Glomerular endothelial cell (primary cell): ENCODE measurements around the gene OR51B2. TPM values are rescaled to one million over a fixed set of nuclear protein-coding genes. Genes with fewer than 3 reads are reported as not detected.
A peak's percentile ranks its signal among the peaks of the same experiment; 100 is the strongest.
"Not testable (repeated sequence)": the region's sequence is repeated elsewhere in the genome, so short reads cannot be mapped to it uniquely, and the experiment has no call there.

ENCODE experiments used
- DNase-seq: peaks from one replicate; pipeline ENCODE4 v3.0.0-alpha.2; 2011; ENCODE audit warnings: low read depth, low spot score; ENCODE audit errors: extremely low read depth
- total RNA-seq: library from RNA; depleted of rRNA; stranded (reverse); fragments of >200 nt; gene quantifications from 2 replicates; pipeline ENCODE4 v1.2.3, GENCODE V29; 2015

OR51B2 gene, protein sequence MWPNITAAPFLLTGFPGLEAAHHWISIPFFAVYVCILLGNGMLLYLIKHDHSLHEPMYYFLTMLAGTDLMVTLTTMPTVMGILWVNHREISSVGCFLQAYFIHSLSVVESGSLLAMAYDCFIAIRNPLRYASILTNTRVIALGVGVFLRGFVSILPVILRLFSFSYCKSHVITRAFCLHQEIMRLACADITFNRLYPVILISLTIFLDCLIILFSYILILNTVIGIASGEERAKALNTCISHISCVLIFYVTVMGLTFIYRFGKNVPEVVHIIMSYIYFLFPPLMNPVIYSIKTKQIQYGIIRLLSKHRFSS
- not detected in 2 replicates for total RNA-seq

DNA sequence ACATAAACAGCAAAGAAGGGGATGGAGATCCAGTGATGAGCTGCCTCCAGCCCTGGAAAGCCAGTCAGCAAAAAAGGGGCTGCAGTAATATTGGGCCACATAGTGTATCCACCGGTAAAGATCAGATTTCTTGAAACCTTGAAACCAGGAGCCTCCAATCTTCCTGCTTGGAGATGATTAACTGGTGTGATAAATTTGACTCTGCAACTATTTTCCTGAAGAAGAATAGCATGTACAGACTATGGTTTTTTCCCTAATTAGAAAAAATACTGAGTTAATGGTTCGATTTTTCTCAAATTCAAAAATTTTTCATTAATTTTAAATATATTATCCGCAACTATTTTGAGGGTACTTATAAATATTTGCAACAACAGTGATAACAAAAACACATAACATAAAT lies at the start of gene OR51B2:
OR51B2 (minus strand) TSS at position 101 of the 400 bp plus-strand sequence; CDS start at position 101, 0 bp downstream.
- no peak for DNase-seq

DNA sequence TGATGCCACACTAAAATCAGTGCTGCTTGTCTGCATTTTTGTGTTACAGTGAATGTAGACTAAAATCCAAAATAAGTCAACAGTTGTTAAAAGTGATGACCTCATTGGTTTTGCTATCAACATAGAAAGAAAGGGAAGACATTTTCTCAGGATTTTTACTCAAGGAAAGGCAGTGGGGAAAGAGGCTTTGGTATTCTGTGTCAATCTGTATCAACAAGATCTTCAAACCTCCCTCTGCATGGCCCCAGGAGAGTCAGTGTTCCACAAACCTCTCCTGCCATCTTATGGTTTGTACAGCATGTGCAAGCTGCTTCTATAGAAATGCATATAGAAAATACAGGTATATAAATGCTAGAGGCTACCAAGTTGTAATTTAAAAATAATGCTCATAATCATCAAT lies 45.7 kb upstream of the OR51B2 start:
- no peak for DNase-seq

DNA sequence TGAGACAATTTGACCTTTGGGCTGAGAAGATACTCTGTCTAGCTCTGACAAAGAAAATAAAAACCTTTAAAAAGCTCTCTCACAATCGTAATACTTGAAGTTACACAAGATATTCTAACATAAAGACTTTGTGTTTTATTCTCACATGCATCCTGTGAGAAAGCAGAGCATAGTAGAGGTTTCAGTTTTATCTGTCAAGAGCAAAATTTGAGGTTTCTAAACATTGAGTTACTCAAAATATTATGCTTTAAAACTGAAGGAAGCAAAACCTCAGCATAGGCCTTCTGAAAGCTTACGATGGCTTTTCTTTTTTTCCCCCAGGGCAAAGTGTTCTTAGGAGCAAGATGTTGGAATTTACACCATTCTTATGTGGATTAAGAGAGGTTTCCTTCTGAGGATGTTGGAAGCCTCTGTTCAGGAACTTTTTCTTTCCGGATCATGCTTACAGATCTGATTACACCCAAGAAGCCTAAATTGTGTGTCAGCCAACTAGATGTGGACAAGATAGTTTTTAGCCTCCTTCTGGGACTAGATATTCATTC lies 44.5 kb upstream of the OR51B2 start:
- DNase-seq = no peak

DNA sequence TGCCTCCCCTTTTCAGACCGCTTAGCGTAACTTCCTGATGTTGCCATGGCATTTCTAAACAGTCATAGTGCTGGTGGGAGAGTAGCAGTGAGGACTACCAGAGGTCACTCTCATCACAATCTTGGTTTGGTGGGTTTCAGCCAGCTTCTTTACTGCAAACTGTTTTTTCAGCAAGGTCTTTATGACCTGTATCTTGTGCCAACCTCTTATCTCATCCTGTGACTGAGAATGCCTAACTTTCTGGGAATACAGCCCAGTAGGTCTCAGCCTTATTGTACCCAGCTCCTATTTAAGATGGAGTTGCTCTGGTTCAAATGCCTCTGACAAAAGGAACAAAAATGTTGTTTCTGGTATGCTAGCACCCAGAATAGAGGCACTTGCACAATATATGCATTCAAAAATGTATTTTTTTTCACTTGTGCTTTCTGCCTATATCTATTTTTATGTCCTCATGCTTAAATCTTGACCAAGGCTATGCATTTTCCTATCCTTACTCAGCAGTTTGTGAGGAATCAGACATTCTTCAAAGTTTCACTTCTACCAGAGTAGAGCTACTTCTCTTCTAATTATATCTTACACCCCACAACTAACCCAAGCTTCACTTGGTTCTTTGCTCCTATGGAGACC lies 43.5 kb upstream of the OR51B2 start:
- peak; percentile 50 for DNase-seq

DNA sequence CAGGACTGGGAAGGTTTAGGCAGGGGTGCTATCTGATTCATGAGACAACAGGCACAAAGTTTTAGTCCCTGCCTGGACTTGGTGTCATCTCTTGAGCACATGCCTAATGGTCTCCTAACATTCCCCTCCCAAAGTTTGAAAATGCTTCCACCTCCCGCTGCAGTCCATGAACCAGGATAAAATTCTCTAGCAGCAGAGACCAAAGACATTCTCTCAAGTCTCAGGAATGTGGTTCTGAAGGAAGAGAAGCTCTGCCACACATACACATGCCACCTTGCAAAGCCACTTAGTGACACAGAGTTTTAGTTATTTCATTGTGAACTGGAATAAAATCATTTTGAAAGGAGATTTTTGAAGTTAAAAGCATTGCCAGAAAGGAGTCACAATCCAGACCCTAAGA lies 42.8 kb upstream of the OR51B2 start:
- DNase-seq = no peak

DNA sequence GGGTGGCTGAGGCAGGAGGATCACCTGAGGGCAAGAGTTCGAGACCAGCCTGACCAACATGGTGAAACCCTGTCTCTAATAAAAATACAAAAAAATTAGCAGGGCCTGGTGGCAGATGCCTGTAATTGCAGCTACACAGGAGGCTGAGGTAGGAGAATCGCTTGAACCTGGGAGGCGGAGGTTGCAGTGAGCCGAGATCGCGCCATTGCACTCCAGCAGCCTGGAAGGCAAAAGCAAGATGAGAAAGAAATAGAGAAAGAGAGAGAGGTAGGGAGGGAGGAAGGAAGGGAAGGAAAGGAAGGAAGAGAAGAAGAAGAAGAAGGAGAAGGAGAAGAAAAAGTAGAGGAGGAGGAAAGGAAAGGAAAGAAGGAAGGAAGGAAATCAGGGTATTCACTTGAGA lies 42.3 kb upstream of the OR51B2 start:
- DNase-seq = not testable (repeated sequence)

DNA sequence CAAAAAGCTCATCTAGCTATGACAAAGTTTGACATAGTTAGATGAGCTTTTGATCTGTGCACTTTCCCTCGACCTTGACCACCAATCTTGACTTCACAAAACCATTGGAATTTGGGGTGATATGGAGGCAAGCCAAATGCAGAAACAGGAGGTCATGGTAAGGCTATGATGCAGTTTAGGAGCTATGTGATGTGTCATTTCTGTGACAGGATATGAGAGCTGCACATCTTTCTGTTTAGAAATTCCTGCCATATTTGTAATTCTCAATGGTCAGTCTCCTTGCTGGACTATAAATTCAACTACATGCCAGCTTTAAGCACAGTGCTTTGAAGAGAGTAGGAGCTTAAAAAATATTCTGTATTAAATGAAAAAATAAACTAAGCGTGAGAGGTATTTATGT lies 40.1 kb upstream of the OR51B2 start:
- DNase-seq = no peak

DNA sequence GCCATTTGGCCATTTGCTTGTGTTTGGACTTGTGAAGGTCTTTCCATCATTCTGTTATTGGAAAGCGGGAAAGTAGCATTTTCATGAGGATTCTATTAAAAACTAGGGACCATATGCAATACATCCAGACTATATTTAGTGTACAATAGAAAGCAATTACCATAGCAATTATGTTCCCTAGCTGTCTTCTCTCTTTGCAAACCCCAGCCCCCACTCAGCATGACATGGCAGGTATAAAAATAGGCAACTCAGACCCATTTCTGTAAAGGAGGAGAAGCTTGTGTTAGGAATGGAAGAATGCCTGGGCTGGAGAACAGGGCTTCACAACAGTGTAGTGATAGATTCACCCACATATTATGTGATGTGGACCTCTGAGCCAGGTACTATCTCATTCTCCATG lies 39.6 kb upstream of the OR51B2 start:
- no peak for DNase-seq

DNA sequence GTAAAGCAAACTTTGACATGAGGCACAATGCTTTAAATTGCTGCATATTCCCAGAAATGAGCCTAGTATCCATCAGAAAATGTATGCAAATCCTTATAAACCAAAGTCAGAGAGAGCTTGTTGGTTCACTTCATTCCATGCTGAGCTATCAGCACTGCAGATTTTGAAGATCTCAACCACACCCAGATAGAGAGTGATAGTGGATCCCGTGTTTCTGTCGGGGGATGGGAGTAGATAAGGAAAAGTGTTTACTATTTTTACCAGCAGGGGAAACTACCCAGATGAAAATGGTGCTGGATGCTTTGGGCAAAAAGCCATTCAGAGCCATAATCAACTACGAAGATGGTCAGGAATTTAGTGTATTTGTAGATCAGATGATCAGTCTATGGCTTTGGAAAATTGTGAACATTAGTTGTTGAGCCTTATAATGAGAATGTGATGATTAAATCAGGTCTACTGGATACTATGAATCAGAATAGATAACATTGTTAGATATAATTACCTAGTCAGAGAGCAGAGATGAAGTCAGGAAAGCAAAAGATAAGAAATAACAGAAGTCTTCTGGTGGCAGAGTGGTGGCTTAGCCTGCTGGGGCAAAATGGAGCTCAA lies 38.0 kb upstream of the OR51B2 start:
- DNase-seq = no peak

DNA sequence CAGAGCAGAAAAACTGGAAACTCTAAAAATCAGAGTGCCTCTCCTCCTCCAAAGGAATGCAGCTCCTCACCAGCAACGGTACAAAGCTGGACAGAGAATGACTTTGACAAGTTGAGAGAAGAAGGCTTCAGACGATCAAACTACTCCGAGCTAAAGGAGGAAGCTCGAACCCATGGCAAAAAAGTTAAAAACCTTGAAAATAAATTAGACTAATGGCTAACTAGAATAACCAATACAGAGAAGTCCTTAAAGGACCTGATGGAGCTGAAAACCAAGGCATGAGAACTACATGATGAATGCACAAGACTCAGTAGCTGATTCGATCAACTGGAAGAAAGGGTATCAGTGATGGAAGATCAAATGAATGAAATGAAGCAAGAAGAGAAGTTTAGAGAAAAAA lies 31.9 kb upstream of the OR51B2 start:
- not testable (repeated sequence) for DNase-seq

DNA sequence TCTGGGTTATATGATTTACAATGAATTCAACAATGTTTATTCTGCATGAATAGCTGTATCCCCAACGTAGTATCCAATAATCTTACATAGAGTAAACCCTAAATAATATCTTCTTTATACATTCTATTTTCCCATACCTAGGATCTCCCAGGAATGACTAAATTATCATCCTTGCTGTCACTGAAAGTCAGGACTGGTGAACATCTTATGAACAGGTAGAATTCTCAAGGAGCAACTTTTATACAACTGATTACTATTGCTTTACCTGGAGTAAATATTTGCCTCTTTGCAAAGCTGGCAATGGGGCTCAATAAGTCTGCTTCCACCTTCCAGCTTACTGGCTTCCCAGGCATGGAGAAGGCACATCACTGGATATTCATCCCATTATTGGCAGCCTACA lies 27.1 kb upstream of the OR51B2 start, which contains the start of gene OR51B6:
OR51B6 (plus strand) TSS at position 301 of the 400 bp plus-strand sequence; CDS start at position 301, 0 bp downstream.
- DNase-seq = no peak

DNA sequence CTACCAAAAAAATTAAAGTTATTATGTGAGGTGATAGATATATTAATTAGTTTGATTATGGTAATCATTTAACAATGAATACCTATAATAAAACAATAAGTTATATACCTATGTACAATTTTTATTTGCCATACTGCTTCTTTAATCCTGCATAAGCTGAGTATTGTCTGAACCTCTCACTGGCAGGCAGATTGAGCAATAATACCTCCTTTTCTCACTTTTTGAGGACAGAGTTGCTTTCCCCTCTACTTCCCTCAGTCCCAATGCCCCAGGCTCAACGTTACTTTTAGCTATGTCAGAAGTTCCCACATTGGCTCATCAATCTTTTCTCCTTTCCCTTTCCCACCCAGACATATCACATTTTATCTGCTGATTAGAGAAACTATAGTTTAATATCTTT lies 25.5 kb upstream of the OR51B2 start:
- no peak for DNase-seq

DNA sequence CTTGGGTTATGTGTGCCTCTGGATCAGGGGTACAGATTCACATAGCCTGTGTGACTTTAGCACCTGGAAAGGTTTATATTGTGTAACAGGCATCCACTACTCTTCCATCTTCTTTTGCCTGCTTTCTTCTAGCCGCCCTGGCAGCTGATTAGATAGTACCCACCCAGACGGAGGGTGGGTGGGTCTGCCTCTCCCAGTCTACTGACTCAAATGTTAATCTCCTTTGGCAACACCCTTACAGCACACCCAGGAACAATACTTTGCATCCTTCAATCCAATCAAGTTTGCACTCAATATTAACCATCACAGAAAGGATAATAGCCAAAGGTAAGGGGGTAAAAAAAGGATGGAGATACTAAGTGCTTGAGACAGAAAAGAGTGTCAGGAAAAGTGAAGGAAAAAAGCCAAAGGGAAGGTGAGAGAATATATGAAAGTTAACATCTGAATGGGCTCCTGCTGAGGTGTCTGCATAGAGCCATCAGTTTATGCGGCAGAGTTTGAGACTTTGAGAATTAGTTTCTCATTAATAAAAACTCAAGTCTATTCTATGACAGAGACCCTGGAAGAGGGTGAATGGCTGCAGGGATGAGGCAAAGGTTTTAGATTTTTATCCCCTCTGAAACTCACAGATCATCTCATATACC lies 24.6 kb upstream of the OR51B2 start:
- no peak for DNase-seq

DNA sequence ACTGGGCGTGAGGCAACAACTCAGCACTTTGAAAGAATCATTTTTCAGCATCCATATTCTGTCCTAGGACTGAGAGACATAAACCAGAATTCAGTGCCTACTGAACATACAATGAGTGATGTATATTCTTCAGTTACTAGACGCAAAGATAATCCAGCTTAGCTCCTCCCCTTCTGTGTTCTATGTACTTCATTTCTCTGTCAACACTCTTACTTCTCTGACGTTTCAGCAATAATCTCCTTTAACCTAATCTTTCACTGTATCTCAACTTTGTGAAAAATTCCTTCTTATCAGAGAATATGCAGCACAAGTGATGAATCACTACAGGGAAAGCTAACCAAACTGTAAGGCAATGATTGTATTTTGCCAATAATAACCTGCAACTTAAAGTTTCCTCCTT lies 21.7 kb upstream of the OR51B2 start:
- no peak for DNase-seq

DNA sequence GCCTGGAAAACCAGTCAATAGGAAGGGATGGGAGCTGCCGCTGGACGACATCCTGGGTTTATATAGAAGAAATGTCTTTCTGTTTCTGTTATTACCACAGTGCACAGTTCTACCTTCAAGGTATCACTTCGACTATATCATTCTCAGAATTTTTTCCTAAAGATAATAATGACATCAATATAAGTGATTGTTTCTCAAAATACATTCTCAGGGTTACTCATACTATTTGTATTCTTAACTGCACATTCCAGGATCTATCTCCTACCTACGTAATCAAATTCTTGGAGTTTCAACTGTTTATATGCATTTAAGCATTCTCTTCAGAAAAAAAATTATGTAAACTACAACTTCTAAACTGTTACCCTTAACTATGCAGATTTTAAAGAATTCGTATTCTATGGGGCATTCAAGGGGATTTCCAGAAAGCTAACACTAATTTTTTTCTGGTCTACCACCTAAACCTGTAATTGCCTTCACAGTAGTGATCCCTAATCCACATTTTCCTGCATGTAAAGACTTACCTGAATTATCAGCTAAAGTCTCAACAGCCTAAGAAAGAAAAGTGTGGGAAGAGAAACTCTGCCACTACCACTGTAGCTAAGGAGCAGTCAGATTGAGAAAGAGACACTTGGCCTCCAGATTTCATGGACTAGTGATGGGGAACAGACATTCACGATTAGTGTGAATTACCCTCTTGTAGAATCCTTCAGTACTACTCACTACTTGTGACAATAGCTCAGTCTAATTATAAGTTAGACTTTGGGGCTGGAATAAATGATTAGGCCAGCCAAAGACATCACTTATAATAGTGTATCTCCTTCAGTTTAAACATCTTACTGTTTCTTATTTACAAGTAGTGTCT lies 19.6 kb upstream of the OR51B2 start, which contains the start of gene OR51B5:
OR51B5 (minus strand) TSS at position 51 of the 862 bp plus-strand sequence; CDS start at position 51, 0 bp downstream.
- DNase-seq = no peak

DNA sequence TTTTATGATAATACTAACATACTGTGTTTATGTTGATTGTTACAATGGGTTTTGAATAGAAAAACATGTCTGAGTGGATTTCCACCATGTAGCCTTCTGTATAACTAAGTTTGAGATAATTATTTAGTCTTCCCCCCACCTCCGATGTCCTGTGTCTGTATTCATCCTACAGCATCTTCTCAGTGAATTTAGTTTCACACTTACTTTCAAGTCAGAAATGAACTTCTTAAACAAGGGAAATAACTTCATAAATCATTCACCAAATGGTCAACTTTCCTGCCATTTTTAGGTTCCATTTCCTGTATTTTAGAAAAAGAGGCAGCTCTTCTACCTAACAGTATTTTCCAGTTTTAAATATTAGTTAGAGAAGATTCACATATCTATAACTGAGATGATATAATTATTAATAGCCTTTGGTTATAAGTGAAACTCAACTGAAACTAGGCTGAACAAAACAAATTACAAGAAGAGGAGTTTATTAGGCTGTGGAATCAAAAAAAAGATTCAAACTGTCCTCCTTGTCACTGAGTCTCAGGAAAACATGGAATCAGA lies 15.8 kb upstream of the OR51B2 start:
- no peak for DNase-seq

DNA sequence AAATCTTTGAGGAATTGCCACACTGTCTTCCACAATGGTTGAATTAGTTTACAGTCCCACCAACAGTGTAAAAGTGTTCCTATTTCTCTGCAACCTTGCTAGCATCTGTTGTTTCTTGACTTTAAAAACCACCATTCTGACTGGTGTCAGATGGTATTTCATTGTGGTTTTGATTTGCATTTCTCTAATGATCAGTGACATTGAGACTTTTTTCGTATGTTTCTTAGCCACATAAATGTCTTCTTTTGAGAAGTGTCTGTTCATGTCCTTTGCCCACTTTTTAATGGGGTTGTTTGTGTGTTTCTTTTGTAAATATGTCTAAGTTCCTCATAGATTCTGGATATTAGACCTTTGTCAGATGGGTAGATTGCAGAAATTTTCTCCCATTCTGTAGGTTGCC lies 13.2 kb upstream of the OR51B2 start:
- DNase-seq = not testable (repeated sequence)

DNA sequence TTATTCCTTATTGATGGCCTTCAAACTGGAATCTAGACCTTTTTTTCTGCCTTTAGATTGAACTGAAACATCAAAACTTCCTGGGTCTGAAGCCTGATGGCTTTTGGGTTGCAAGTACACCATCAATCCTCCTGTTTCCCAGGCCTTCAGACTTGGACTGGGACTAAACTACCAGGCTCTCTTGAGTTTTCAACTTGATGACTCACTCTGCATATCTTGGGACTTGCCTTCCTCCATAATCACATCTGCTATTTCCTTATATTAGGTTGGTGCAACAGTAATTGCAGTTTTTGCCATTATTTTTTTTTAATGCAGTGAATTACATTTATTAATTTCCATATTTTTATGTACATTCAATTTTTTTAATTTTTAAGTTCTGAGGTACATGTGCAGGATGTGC lies 12.2 kb upstream of the OR51B2 start:
- DNase-seq = no peak

DNA sequence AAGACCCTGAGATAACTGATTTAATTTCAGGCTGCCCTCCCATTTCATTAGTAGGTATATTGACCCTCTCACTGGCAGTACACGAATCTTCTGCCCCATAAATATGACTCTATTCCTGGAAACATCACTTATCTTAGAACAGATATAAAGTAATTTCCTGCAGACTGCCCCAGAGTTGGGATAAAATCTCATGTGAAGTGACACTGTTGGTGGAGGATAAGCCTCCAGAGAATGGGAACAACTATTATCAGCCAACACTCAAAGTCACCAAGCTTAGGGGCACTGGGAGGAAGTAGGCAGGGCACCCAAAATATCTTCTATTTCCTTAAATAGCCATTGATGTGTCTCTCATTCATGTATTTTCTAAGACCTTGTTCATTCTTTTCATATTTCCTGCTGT lies 11.1 kb upstream of the OR51B2 start:
- no peak for DNase-seq

DNA sequence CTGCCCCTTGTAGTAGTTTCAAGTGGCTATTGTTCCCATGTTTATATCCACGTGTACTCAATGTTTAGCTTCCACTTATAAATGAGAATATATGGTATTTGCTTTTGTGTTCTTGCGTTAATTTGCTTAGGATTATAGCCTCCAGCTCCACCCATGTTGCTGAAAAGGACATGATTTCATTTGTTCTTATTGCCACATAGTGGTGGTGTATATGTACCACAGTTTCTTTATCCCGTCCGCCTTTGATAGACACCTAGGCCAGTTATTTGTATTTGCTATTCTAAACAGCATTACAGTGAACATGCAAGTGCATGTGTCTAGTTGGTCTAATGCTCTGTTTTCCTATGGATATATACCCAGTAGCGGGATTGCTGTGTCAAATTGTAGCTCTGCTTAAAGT lies 6.8 kb downstream of the OR51B2 start:
- no peak for DNase-seq
